HG03108 (cell line): ENCODE data around the gene BAIAP3.
A peak's percentile ranks its signal among the peaks of the same experiment; 100 is the strongest.

Source experiments
- ATAC-seq: cut with Tn5 transposase; IDR thresholded peaks from one replicate; pipeline ENCODE4 v1.9.1; 2021; ENCODE audit warnings: moderate library complexity; ENCODE audit not compliant: unreplicated experiment

BAIAP3 gene

DNA sequence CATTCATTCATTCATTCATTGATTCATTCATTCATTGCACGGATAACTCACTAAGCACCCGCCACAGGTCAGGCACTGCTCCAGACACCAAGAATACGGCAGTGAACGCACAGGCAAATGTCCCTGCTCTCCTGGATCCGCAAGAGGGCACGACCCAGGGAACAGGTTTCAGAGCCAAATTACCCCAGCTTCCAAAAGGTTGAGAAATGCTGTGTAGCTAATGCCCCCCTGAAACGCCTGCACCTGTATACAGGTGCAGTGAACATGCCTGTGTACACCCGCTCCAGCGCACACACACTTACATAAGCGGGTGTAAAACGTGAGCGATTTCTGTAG is 33.6 kb upstream of the BAIAP3 start:
- ATAC-seq = no peak

- ATAC-seq = no peak
Observed at GRCh38 chr16:1300664-1301476, 32.6 kb upstream of the BAIAP3 start.

- no peak for ATAC-seq
Observed at GRCh38 chr16:1301562-1301961, 31.9 kb upstream of the BAIAP3 start.

DNA sequence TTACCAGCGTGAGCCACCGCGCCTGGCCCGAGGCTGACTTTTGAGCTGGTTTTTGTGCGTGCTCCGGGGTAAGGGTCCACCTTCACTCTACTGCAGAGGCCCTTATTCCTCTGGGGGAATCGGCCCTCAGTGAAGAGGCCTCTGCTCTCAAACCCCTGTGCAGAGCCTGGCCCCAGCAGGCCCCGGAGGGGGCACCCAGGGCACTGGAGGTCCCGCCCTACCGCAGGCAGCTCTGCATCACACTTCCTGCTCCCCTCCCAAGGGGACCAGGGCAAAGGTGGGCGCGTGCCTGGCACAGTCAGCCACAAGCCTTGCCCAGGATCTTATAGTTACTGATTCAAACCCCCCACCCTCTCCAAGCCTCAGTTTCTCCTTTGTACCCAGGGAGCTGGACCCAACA is 27.6 kb upstream of the BAIAP3 start:
- no peak for ATAC-seq

DNA sequence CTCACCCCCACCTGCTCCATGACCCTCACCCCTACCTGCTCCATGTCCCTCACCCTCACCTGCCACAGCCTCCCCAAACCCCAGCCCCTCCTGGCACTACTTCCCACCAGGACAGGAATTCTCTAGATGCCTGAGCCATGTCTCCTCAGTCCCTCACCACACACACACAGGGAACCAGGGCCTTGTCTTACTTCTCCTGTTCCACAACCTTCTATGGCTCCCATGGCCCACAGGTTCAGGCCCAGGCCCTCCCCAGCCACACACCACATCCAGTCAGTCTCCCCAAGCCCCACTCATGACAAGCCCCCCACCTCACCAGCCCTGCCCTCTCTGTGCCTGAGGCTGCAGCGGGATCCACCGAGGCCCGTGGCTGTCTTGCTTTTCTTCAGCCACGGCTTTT is 27.1 kb upstream of the BAIAP3 start:
- no peak for ATAC-seq

DNA sequence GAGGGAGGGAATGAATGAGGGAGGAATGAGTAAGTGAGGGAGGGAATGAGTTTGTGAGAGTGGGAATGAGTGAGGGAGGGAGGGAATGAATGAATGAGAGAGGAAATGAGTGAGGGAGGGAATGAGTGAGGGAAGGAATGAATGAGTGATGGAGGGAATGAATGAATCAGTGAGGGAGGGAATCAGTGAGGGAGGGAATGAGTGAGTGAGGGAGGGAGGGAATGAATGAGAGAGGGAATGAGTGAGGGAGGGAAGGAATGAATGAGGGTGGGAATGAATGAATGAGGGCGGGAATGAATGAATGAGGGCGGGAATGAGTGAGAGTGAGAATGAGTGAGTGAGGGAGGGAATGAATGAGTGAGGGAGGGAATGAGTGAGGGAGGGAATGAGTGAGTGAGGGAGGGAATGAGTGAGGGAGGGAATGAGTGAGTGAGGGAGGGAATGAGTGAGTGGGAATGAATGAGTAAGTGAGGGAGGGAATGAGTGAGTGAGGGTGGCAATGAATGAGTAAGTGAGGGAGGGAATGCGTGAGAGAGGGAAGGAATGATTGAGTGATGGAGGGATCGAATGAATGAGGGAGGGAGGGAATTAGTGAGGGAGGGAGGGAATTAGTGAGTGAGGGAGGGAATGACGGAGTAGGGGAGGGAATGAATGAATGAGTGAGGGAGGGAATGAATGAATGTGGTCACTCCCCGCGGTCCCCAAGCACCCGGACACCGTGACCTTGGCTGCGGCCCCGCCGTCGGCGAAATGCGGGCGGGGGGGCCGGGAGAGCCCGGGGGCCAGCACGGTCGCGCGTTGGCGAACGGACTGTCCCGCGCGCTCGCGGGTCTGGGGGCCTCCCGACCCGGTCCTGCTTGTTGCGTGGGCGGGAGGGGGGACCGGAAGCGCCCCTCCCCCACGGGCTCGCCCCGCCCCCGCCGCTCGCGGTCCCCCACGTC is 25.1 kb upstream of the BAIAP3 start:
- ATAC-seq = no peak

- ATAC-seq = peak; percentile 40
Observed at GRCh38 chr16:1308977-1309885, 24.2 kb upstream of the BAIAP3 start, which contains the start of gene UBE2I. Gene UBE2I (plus strand): TSS chr16:1309636. CDS start chr16:1314031, 4,395 bp downstream.

- ATAC-seq = peak; percentile 14
Observed at GRCh38 chr16:1309888-1310831, 23.3 kb upstream of the BAIAP3 start.

DNA sequence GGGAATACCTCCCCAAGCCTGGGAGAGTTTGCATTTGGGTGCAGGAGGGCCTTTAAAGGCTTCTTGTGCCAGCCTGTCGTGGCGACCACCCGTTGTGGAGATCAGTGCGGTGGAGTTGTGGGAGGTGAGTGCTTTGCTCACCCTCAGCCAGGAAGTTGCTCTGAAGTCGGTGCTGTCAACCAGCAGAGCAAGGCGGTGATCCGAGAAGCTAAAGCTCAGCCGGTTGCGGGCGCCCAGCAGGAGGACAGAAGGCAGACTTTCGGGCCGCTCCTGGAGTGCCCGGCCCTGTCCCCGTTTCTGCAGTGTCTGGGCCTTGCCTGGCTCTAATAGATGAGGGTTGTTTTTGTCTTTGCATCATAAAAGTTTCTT is 22.6 kb upstream of the BAIAP3 start:
- no peak for ATAC-seq

GRCh38 chr16:1311212-1311737 is 22.2 kb upstream of the BAIAP3 start:
- ATAC-seq = no peak

- ATAC-seq = no peak
Observed at GRCh38 chr16:1311738-1312466, 21.5 kb upstream of the BAIAP3 start.

DNA sequence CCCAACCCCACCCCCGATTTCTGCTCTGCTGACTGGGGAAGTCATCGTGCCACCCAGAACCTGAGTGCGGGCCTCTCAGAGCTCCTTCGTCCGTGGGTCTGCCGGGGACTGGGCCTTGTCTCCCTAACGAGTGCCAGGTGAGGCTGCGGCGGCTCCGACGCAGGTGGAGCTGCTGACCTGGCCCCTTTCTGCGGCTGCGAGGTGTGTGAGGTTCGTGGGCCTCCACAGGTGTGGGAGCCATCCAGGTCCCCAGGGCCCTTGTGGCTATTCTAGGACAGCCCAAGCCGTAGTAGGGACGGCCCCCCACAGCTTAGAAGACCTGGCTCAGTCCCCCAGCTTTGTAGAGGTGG is 21.0 kb upstream of the BAIAP3 start:
- no peak for ATAC-seq

- no peak for ATAC-seq
Observed at GRCh38 chr16:1312903-1313302, 20.5 kb upstream of the BAIAP3 start.

DNA sequence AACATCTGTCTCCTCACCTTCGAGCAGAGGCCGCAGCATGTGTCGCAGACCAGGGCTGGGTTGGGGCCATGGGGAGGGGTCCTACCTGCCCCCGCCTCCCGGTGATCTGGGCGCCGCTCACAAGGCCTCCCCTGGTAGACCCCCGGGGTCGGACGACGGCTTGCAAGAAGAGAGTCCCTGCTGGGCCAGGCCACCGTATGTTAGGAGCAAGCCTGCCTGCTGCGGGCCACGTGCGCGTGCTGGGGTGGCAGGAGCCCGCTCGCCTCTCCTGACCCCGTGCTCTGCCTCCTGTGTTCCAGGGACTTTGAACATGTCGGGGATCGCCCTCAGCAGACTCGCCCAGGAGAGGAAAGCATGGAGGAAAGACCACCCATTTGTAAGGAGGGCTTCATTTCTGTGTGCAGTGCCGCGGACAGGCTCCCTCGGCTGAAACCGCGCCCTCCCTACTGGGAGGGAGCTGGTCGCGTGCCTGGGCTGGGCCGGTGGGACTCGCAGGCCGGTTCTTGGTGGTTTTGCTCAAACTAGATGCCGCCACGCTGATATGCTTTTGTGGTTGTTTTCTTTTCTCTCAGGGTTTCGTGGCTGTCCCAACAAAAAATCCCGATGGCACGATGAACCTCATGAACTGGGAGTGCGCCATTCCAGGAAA is 19.6 kb upstream of the BAIAP3 start:
- ATAC-seq = no peak

DNA sequence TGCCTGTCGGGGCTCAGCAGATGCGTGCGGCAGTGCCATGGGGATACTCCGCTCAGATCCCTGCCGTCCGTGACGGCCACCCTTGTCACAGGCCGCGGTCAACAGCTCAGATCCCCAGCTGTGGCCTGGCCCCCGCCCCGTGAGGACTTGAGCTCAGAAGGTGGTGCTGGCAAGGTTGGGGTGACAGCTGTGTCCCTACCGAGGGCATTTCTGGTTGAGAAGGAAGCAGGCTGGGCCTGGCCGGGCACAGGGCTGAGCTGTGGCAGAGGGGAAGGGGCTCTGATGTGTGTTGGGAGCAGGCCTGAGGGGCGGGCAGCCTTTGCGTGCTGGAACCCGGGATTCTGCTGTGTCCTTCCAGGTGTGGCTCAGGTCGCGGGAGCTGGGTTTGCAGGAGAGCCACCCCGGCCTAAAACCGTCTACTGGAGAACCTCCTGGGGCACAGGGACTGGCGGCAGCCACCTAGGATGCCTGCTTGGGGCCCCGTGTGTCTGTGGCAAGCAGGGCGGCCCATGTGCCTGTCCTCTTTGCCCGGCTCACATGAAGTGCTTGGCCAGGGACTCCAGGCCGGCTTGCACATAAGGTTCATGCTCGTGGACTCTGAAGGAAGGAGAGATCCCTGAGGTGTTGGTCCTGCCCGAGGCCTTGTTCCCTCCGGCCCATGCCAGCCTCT is 18.9 kb upstream of the BAIAP3 start:
- no peak for ATAC-seq

DNA sequence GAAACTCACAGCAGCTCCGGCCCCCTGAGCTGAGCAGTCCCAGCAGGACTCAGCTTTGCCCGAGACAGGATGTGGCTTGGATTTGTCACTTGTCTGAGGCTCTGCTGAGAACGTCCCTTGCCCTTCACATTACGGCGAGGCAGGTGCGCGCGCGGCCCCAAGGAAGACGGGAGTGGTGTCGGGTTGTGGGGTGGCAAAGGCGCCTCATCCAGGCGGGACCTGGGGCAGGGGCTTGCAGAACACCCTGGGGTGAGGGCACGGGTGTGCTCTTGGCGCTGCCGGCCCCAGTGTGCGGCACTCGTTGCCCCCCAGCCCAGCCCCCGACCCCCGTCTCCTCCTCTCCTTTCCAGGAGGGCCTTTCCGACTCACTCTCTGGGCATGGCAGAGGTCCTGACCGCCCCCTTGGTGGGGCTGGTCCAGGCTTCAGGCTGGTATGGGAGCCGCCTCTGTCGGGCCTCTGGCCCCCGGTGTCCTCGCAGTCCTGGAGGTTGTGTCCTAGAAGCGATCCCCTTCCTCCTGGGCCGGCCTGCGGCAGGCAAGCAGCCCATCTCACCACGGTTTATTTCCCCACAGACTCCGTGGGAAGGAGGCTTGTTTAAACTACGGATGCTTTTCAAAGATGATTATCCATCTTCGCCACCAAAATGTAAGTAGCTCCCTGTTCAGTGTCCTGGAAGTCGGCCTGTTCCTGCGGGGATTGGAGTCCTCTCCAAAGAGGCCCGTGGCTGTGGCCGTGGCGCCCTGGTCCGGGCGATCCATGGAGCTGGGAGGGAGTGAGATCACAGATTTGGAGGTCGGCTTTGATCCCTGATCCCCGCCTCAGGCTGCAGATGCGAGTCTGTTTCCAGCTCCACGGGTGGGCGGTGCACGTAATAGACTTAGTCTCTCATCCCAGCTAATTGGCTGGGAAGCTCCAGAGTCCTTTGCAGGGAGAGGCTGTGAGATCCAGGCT is 18.1 kb upstream of the BAIAP3 start:
- ATAC-seq = no peak

- no peak for ATAC-seq
Observed at GRCh38 chr16:1316033-1316405, 17.4 kb upstream of the BAIAP3 start.
